ENCODE measurements around the gene NDC1.
A peak's percentile ranks its signal among the peaks of the same experiment; 100 is the strongest.

The NDC1 gene

DNA sequence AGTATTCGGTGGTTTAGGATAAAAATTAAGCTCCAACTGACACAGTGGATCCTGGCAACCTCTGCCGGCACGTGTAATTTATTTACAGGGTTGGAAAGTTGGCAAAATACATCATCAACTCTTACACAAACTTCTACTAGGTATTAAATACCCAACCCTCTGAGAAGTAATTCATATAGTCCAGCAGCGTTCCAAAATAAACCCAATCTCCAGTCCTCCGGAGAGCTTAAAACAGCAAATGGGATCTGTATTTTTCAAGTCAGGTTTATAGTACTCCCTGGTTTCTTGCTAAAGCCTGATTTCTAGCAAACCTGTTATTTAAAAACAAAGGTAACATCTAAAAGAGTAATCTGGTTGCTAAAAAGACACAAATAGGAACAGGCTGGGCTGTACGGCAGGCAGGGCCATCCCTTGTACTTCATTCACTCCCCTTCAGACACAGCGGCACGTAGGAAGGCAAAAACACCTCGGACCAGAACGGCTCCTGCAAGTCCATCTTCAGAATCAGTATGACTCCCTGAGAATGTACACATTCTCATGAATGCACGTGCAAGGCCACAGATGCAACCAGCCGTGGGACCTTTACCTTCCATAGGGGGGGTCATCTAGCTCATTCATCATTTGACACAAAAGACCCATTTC, 107.8 kb downstream of the NDC1 start:
- no peak for DNase-seq

DNA sequence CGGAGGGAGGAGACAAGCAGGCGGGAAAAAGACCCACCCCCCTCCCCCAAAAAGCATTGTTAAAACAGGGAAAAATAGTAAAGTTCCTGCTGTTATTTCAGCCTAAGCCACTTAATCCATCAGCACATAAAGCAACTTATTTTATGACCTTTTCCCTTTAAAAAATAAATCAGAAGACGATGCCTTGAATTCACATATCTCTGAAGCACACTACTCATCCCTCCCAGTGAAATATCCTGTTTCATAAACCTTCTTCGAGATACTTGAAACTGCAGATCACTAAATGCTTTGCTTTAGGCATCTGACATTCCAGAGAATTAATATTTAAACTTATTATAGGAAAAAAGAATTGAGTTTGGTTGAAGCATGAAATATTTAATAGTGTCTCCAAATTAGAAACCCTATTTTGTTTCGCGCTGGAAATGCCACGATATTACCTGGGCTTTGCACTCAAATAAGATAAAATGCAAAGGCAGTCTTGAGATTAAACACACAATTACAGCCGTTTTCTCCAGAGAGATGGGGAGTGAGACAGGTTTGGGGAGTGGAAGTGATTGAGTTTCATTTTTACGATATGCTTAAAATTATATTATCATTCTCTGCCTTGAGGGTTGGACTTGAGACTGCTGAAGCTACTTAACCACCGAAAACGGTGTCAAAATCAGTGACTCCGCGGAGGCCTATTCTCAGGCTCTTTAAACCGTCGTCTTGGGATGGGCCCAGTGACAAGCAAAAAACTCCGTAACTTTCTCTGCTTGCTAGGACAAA, 108.5 kb downstream of the NDC1 start:
- DNase-seq: no peak

DNA sequence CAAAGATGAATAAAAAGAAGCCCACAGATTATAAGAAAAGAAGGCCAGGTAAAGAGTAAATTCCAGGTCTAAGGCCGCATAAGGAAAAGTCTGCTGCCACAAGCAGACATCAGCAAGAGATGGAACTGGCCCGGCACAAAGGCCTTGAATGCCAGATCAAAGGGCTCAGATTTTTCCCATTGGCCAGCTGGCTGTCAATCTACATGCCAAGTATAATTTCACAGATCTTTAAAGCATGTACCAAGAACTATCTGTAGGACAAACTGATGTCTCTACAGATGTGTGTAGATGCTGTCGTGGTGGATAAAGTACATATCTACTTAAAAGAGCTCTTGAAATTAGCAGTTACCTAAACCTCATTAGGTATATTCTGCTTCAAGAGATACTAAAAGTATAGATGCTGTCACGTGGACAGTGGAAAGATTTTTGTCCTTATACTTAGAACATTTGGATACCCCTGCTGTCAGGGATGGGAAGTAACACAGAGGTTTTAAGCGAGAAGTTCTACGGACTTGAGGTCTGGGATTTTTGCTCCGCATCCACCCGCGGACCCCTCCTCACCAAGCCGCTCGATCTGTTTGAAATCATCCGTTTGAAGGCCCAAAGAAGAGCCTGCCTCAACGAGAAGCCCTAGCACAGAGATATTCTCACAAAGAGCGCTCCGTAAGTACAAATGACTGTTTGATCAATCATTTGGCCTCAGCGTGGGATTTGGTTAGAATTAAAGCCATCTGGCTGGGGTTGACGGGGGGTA, 109.2 kb downstream of the NDC1 start:
- no peak for DNase-seq

DNA sequence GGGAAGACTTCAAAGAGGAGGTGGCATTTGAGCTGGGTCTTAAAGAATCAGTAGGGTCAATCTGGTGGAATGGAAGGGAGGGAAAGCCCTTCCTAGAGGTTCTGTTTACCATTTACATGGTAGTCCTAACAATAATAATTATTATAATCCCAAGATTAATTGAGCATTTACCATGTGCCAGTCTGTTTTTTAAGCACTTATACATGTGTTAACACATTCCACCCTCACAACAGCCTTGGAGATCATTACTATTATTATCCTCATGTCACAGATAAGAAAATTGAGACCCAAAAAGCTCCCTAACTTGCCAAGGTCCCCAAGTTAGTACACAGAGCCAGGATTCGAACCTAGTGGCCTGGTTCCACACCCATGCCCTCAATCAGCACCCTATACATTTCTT, 109.9 kb downstream of the NDC1 start:
- no peak for DNase-seq

DNA sequence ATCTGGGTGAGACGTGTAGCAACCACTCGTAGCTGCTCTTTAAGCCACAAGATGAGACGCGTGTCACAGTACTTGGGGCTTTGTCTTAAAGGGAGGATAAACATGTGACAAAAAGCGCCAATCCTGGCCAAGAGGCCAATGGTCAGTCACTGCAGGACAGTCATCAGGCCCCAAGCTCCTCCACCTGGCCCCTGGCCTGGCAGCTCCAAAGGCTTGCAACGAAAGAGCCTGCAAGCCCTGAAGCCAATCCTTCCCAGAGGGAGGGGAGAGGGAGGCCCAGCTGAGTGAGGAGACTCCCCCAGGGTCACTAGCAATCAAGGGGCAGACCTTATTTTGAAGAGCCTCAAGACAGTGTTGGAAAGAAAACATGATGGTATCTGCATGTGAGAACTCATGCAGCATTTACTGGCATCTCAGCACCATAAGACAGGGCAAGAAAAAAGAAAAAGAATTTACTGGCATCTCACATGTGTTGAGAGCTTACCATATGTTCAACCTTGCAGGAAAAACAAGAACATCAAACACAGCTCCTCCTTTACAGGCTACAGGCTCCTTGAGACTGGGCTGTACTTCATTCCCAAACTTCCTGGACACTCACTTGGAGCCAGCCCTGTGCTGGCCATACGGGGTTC, 110.5 kb downstream of the NDC1 start:
- DNase-seq: no peak

DNA sequence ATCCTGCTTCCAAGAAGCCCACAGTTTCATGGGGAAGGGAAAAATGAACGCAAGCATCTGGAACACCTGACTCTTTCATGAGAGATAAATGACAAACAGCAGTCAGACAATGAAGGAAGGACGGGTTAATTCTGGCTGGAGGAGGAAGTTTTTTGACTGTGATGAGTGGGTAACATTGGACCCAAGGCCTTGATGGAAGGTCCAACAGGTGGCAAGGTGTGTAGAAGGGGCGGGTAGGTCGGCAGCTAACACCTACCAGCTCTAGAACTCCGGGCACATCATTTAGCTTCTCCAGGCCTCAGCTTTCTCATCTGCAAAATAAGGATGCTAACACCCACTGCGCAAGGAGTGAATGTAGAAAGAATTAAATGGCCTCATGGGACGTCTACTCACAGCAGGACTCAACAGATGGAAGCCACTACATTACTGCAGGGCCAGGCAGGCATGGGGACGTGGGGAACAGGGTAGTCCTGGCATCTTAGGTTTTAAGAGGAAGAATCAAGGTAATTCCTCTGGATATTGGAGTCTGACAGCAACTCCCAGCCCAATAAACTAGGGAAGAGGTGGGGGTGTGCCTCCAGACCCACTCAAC, 112.0 kb downstream of the NDC1 start:
- DNase-seq: no peak

DNA sequence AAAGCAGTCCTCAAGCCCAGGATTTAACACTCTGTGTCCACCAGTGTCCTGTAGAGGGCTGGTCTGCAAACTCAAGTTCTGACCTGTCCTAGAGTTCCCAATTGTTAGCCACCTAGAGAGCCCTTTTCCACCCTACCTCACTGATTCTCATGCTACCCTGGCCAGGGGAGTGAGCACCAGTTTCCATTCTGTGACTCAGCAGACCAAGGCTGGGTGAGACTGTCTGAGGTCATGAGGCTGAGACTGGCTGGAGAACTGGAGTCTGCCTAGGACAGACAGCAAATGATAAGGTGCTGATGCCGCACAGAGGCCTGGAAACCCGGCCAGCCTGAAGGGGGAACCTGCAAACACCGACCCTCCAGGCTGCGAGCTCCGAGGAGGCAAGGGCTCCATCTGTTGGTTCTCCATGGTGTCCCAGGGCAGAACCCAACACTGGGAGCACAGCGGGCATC, 112.8 kb downstream of the NDC1 start:
- DNase-seq: peak; percentile 17

DNA sequence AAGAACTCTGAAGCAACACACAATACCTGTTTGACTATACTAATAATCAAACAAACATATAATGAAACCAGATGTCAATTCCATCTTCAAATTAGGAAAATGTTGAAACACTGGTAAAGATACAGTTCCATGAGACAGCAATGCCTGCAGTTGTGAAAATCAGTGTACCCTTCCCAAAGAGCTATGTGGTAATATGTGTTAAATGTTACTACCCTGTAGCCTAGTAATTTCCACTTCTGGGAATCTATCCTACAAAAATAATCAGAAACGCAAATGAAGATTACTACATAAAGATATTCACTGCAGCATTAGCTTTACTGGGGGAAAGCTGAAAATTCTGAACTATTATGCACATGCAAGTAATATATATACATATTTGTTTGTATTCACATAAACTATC, 116.1 kb downstream of the NDC1 start:
- DNase-seq: no peak

DNA sequence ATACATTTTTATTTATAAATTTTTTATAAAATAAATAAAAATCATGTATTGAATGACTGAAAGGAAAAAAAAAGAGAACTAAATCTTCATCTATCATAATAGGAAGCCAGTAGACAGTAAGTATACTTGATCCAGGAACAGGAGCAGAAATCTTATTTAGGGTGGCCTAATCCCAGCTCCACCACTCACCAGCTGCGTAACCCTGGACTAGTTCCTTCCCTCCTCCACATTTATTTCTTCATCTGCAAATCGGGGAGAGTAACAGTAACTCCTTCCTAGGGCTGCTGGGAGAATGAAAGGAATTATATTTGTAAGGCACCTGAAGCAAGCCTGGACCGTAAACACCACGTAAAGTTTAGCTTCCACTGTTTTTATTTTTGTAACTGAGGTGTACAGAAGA, 117.0 kb downstream of the NDC1 start:
- DNase-seq: no peak

DNA sequence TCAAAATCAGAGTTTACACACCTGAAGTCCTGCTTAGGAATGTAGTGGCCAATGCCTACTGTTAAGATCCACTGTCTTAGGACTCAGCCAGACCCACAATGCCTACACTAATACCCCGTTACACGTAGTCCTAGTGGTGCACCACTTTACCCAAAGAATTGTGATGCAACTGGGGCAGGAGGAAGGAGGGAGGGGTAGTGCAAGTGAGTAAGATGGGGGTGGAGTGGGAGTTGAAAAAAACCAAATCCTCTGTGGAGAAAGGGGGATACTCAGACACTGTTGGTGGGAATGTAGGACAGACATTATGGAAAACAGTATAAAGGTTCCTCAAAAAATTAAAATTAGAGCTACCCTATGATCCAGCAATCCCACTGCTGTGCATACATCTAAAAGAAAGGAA, 118.6 kb downstream of the NDC1 start:
- DNase-seq: no peak

DNA sequence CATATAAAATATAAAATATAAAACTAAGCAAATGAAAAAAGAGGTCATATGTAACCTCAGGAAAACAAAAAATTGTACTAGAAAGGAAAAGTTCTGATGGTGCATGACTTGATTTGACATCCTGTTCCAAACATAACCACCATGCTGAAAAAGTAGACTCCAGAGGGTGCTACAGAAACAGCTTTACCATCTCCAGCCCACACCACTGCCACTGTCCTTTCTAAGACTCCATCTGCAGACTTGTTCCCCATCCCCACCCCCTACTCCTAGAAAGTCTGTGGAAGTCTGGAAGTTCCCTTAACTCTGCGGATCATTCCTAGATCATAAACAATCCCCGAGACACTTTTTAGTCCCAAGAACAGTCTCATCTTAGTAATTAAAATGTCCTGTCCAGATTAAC, 119.7 kb downstream of the NDC1 start:
- no peak for DNase-seq

DNA sequence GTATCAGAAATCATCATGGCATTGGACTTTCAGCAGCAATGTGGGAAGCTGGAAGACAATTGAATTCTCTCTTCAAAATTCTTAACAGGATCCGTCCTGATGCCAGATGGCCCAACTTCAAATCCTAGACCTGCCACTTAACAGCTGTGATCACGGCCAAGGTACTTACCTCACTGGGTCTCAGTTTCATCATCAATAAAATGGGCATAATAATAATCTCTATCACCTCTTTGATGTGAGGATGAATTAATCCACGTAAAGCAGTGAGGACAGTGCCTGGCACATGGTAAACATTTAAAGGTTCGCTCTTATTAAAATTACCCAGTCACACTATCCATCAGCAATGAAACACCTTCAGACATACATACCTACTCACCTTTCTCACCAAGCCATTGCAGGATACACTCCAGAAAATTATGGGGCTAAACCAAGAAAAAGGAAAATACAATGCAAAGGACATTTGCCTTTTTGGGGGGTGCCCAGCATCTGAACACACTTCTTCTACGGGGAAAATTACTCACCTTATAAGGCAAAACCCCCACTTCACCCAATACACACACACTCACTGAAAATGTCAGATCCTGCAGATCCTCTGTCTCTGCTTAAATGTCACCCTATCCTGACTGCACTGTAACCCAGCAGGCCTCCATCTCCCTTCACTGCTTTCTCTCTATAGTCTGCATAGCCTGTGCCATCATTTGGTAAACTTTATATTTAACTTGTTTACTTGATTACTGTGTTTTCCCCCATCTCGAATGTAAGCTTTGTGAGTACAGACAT, 120.9 kb downstream of the NDC1 start:
- no peak for DNase-seq

DNA sequence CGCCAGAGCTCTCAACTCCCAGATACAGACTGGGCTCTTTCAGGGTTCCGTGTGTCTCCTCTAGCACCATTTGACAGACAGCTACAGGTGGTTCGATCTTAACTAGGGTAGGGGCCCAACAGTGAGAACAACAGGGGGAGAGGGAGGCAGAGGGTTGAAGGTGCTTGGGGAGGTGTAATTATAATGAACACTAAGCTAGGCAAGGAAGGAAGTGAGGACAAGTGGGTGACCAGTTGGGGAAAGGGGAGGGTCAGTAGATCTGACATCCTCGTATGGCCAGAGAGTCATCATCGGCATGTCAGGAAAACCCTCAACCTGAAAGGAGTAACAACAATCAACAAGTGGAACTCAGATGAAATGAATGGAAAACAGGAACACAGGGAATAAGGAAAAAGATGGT, 121.9 kb downstream of the NDC1 start:
- no peak for DNase-seq

DNA sequence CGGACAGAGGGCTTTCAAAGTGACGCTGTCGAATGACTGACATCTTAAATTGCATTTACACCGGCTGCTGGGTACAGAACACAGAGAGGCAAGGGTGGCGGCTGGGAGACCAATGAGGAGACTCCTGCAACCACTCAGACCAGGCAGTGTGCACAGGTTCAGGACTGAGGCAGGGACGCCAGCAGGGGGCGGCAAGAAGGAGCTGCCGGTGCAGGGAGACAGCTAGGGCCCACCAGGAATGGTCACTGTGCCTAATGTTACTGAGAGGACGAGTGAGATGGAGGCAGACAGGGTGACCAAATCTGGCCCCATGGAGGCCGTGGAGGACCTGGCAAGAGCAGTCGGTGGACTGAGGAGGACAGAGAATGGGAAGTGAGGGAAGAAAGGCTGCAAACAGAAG, 122.6 kb downstream of the NDC1 start:
- peak; percentile 10 for DNase-seq
